ENCODE data around the gene GADD45GIP1. TPM values are rescaled to one million over a fixed set of nuclear protein-coding genes. Genes with fewer than 3 reads are reported as not detected.

GADD45GIP1 gene
- total and polyA plus RNA-seq, 10 of the 15 experiments (the other 5 are each of a cell fraction or from before 2014, with no cell fraction given) = 5.1 to 136 (median 30.1) TPM

GRCh38 chr19:12937927-12938778 is 18.9 kb downstream of the GADD45GIP1 start, which contains the start of gene CALR (continued):
- TF ChIP-seq MYC (IDR thresholded peaks at IDR 0.05; ENCODE audit: insufficient read depth, insufficient read length, insufficient replicate concordance, low read length, severe bottlenecking) (peak; percentile 2), ELK1 (IDR thresholded peaks at IDR 0.05; ENCODE audit: low read depth, low read length) (no peak), POLR2AphosphoS5 (IDR thresholded peaks at IDR 0.05; ENCODE audit: low read length) (peak; percentile 100), BMI1 (IDR thresholded peaks at IDR 0.05; ENCODE audit: borderline replicate concordance) (no peak), ZBED1 (IDR thresholded peaks at IDR 0.05; ENCODE audit: borderline replicate concordance) (peak; percentile 66; the same call in 1 of the 2 replicates), MAX (IDR thresholded peaks at IDR 0.05; ENCODE audit: low read depth, low read length) (peak; percentile 89), YY1 (IDR thresholded peaks at IDR 0.05; ENCODE audit: low read depth, low read length) (peak; percentile 88), ZBTB40 (IDR thresholded peaks at IDR 0.05; ENCODE audit: borderline replicate concordance) (peak; percentile 18; the same call in 1 of the 2 replicates), PAX8 (IDR thresholded peaks at IDR 0.05) (no peak), ATF7 (IDR thresholded peaks at IDR 0.05; ENCODE audit: low read depth) (peak; percentile 33; the same call in 1 of the 2 replicates), LARP7 (IDR thresholded peaks at IDR 0.05) (peak; percentile 97), ZBTB33 (IDR thresholded peaks at IDR 0.05) (no peak), SMAD5 (IDR thresholded peaks at IDR 0.05; ENCODE audit: low read depth) (peak; percentile 96), EP300 (IDR thresholded peaks at IDR 0.05; ENCODE audit: borderline replicate concordance in 1 of 2, control insufficient read depth in 1 of 2, low read depth in 2 of 2, low read length in 2 of 2) (peak; percentile 8 to 13; a peak in 1 of 4 replicates), NFYA (IDR thresholded peaks at IDR 0.05; ENCODE audit: borderline replicate concordance, low read depth, low read length) (peak; percentile 17; the same call in 1 of the 2 replicates), RFX5 (IDR thresholded peaks at IDR 0.05; ENCODE audit: low read depth, low read length) (no peak; the same call in none of the 2 replicates), SP1 (IDR thresholded peaks at IDR 0.05; ENCODE audit: low read depth, low read length) (peak; percentile 99), RBBP5 (conservative IDR thresholded peaks at IDR 0.05) (no peak), CREB1 (IDR thresholded peaks at IDR 0.05; ENCODE audit: low read depth) (peak; percentile 78), E2F4 (IDR thresholded peaks at IDR 0.05; ENCODE audit: low read depth, low read length) (peak; percentile 88)
